CD4-positive, alpha-beta T cell treated with Interleukin-6 at 100 ng/mL for 8 hours (primary cell): ENCODE results near the gene VPREB3.
A peak's percentile ranks its signal among the peaks of the same experiment; 100 is the strongest.

ENCODE experiments used
- DNase-seq: peaks from one replicate; pipeline ENCODE4 v3.0.0-alpha.2; 2020; ENCODE audit warnings: mixed read lengths, low spot score

The VPREB3 gene

GRCh38 chr22:23764899-23765881 is 11.0 kb upstream of the VPREB3 start:
- no peak for DNase-seq

GRCh38 chr22:23763954-23764353 is 9.7 kb upstream of the VPREB3 start:
- no peak for DNase-seq

GRCh38 chr22:23763579-23763945 is 9.3 kb upstream of the VPREB3 start:
- peak; percentile 49 for DNase-seq

- no peak for DNase-seq
Measured at GRCh38 chr22:23762842-23763578, 8.8 kb upstream of the VPREB3 start, which contains the start of gene C22orf15. Gene C22orf15, plus strand, starts transcription at chr22:23762990. Its CDS starts 317 bp downstream, at chr22:23763307.

GRCh38 chr22:23760056-23760455 is 5.8 kb upstream of the VPREB3 start:
- DNase-seq = no peak

- no peak for DNase-seq
Measured at GRCh38 chr22:23759566-23759965, 5.3 kb upstream of the VPREB3 start.

GRCh38 chr22:23756891-23757290 is 2.7 kb upstream of the VPREB3 start:
- no peak for DNase-seq

GRCh38 chr22:23755711-23756110 is 1.5 kb upstream of the VPREB3 start:
- DNase-seq = no peak

- DNase-seq = no peak
Measured at GRCh38 chr22:23754980-23755636, 883 bp upstream of the VPREB3 start.

- no peak for DNase-seq
Measured at GRCh38 chr22:23753385-23753784, 840 bp downstream of the VPREB3 start.

- no peak for DNase-seq
Measured at GRCh38 chr22:23752750-23753149, 1.5 kb downstream of the VPREB3 start.

- no peak for DNase-seq
Measured at GRCh38 chr22:23752090-23752691, 2.0 kb downstream of the VPREB3 start.

GRCh38 chr22:23751441-23751996 is 2.7 kb downstream of the VPREB3 start:
- no peak for DNase-seq

- DNase-seq = peak; percentile 87
Measured at GRCh38 chr22:23750714-23751440, 3.3 kb downstream of the VPREB3 start, which contains the start of gene ZNF70. Gene ZNF70, minus strand, starts transcription at chr22:23751112. Its CDS starts 5,972 bp downstream, at chr22:23745140.

GRCh38 chr22:23750367-23750713 is 3.9 kb downstream of the VPREB3 start:
- DNase-seq = no peak

GRCh38 chr22:23749841-23750301 is 4.4 kb downstream of the VPREB3 start:
- DNase-seq = no peak

- DNase-seq = no peak
Measured at GRCh38 chr22:23745791-23746190, 8.4 kb downstream of the VPREB3 start.

GRCh38 chr22:23744485-23744884 is 9.7 kb downstream of the VPREB3 start:
- no peak for DNase-seq

- DNase-seq = no peak
Measured at GRCh38 chr22:23744001-23744400, 10.2 kb downstream of the VPREB3 start.

GRCh38 chr22:23743303-23743705 is 10.9 kb downstream of the VPREB3 start:
- DNase-seq = no peak
